Dermis blood vessel endothelial cell (primary cell): Measurements from ENCODE around the gene GLB1L3. TPM values are rescaled to one million over a fixed set of nuclear protein-coding genes. Genes with fewer than 3 reads are reported as not detected.
"Not testable (repeated sequence)": the region's sequence is repeated elsewhere in the genome, so short reads cannot be mapped to it uniquely, and the experiment has no call there.

Source experiments
- DNase-seq: peaks from one replicate; pipeline ENCODE4 v3.0.0; 2010
- total RNA-seq: library from RNA; depleted of rRNA; stranded (reverse); fragments of >200 nt; gene quantifications from 2 replicates; pipeline ENCODE4 v1.2.3, GENCODE V29; 2014

Gene GLB1L3
- total RNA-seq, 1 donor from 2014 or later, result not detected

DNA sequence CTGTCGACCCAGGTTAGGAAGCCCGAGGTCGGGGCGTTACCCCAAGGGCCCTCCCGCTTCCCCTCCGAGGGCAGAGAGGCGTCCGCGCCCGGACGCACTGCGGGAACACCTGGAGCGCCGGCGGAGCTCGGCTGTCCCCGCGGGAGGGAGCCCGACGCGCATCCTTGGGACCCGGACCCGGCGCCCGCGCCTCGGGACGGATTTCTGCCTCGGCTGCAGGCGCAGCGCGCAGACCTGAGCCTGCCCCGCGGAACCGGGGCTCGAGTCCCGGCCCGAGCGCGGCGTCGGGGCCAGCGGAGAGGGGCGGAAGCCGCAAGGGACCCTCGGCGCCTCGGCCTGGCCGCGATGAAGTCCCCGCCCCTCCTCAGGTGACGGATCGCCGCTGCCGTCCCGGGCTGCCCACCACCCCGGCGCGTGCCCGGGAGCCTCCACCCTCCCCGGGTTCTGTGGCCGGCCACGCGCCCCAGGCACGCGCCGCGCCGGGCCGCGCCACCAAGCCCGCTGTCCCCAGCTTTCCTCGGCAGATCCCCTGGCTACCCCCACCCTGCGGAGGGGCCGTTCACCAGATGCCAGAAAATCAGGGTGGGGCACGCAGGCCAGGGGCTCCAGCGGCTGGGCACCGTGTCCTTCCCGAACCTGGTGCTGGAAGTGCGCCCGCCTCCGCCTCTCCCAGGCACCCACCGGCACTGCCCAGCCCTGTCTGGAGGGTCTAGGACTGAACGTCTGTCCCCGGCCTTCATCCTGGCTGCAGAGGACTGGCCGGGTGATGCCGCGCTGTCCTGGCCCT lies 410 bp downstream of the GLB1L3 start:
- no peak for DNase-seq

DNA sequence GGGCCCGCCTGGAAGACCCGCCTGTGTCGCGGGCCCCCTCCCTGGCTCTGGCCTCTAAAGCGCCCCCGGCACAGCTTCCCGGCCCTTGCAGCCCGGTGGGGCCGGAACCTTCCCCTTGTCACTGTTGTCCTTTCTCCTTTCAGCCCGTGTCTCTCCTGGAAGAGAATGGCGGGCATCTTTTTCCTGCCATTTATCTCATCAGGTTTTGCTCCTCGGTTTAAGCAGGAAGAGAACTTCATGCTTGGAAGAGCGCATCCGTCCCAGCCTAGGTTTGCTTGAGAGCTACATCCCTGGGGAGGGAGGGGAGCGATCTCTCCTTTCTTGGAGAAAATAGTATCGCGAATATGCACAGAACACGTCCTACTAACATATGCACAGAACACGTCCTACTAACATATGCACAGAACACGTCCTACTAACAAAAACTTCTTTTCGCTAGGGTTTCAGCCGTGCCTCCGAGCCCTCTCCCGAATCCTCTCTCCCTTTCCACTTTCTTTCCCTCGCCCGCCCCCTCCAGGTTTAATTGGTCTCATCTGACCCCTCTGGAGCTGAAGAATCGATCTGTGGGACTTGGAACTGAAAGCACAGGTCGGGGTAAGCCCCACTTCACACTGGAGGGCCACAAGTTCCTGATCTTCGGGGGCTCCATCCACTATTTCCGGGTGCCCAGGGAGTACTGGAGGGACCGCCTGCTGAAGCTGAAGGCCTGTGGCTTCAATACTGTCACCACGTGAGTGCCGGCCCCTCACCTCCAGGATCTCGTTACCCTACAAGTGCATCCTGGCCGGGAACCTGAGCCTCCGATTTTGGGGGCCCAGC lies 1.2 kb downstream of the GLB1L3 start:
- peak; percentile 6 for DNase-seq

DNA sequence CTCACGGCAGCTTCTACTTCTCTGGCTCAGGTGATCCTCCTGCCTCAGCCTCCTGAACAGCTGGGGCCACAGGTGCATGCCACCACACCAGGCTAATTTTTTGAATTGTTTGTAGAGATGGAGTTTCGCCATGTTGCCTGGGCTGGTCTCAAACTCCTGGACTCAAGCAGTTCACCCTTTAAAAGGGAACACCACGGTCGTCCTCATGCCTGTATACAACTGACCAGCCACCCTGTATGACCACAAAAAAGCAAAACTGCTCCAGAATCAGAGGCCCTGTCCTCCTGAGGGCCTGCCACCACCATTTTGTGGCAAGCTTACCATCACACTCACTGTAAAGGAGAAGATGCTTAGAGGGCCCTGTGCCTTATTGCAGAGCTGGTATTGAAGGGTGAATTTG lies 2.2 kb downstream of the GLB1L3 start:
- no peak for DNase-seq

DNA sequence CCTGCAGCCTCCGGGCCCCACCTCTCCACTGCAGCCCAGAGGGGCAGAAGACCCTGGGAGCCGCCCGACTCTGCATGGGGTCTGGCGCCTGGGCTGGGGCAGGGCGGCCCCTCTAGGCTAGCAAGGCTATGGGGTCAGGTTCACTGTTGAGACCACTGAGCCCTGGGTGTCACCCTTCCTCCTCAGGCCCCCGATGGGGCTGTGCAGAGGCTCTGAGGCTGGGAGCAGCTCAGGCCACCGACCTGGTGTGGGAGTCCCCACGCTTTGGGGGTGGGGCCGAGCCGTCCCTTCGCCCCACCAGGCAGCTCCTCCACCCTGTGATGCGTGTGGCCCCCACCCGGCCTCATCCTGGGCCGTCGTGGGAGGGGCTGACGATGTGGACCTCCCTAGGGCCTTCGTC lies 5.5 kb downstream of the GLB1L3 start:
- DNase-seq, result not testable (repeated sequence)

DNA sequence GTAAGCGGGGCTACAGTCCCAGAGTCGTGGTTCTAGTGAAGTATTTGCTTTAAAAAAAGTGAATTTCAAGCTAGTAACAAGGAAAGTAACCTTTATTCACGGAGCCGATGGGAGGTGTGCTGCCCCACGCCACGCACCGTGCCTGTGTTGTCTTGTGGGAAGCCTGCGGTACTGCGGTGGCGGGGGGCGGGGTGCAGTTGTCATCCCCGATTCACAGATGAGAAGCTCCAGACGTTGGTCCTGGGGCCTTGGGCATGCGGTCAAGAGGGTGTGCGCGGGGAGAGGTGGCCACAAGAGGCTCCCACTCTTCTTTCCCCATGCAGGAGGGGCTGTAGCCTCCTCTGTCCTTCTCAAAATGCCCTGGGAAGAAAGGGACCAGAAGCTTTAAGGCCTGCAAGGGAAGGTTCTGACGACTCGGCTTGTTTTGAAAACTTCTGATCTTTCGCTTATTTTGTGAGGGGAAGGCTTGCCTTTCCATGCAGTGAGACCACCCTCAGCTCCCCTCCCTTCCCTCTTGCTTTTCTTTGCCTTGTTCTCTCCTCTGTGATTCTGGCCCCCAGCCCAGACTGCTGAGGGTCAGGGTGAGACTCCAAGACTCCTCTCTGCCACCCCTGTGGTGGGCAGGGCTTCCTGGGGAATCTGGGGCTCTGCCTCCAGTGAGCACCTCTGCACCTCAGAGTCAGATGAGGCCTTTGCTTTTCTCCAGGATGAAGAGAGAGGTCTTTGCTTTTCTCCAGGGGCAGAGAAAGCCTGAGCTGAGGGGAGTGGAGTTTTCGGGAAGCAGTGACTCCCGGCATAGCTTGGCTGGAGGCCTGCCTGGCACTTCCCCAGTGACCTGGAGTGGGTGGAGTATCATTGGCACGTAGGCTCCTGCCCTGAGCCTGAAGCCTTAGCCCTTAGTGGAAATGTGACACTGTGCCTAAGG lies 6.2 kb downstream of the GLB1L3 start:
- no peak for DNase-seq

DNA sequence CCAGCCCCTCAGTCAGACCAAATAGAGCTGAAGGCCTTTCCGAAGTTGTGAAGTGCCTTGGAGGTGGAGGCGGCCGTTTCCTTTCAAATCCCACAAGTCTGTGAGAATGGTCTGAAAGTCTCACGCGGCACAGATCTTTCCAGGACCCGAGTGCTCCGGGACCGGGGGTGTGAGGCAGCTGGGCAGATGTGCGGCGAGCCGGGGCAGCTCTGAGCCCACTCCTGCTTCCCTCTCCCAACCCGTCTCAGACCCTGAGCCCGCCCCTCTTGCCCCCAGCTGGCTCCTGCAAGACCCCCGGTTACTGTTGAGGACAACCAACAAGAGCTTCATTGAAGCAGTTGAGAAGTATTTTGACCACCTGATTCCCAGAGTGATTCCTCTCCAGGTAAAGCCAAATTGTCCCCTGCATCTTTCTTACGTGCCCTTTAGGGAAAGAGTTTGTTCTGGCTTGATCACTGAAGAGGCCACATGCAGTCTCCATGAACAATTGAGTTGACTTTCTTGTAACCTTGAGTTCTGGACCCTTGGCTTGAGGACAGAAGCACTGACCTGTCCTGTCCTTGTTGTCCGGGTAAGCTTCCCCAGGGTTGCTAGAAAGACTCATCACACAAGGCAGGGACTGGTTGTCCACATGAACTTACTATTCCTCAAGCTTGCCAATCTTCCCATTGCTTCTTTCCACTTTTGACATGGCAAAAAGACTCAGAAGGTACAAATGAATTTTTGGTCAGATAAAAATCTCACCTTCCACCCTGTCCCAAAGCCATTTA lies 7.5 kb downstream of the GLB1L3 start:
- no peak for DNase-seq

DNA sequence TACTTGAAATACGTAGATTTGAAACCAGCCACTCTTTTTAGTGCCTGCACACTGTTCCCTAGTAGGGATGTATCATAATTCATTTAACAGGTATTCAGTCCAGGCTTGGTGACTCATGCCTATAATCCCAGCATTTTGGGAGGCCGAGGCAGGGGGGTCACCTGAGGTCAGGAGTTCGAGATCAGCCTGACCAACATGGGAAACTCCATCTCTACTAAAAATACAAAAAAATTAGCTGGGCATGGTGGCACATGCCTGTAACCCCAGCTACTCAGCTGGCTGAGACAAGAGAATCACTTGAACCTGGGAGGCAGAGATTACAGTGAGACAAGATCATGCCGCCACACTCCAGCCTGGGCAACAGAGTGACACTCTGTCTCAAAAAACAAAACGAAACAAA lies 8.2 kb downstream of the GLB1L3 start:
- DNase-seq, result not testable (repeated sequence)

DNA sequence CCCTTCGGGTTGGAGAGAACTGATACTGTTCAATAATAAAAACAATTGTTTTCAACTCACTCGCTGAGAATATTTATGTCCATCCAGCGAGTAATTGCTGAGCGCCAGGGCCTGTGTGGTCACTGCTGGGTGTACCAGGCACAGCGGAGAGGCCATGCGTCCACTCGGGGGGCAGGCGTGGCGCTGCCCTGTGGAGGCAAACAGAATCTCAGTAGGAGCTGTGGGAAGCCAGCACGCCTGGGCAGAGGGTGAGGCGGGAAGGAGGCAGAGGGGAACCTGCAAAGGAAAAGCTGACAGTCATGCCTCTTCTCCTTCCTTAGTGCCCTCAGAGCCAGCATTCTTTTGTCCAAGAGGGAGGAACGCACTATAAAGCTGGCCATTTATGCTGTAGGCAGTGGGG lies 11.4 kb downstream of the GLB1L3 start:
- DNase-seq, result no peak

DNA sequence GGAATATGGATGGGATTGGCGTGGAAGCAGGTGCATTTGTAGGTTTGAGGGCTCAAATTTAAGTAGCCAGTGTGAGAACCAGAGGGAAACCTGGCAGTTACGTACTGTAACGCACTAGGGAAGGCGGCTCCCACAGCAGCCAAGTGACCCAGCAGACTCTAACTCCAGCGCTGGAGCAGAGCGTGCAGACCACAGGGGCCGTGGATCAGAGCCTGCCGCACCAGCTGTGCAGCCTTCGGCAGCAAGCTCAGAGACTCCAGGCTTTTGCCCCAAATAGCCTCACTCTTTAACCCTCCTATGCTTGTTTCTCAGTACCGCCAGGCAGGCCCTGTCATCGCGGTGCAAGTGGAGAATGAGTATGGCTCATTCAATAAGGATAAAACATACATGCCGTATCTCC lies 12.3 kb downstream of the GLB1L3 start:
- DNase-seq, result no peak

DNA sequence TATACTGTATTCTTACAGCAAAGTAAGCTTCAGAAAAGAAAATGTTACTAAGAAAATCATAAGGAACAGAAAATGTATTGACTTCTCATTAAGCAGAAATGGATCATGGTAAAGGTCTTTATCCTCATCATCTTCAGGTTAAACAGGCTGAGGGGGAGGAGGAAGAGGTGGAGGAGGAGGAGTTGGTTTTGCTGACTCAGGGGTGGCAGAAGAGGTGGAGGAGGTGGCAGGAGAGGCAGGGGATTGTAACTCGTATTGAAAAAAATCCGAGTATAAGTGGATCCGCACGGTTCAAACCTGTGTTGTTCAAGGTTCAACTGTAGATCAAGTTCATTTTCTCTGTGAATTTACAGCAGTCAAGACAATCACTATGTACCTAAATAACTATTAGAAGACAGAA lies 13.0 kb downstream of the GLB1L3 start:
- DNase-seq, result no peak

DNA sequence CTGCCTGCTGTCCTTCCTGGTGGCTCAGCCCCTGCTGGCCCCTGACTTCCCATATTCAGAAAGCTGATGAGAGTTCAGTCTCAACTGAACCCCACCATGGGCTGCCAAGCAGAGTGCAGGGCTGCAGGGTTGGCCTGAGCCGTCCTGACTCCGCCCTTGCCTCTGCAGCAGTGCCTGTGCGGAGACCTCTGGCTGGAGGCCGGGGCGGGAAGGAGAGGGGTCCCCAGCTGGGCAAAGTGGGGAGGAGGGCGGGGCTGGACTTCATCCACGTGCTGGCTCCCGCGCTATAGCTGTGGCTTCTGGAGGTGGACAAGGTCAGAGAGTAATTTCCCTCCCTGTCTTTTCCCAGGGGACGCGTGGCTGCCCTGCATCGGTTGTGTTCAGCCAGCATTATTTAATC lies 13.6 kb downstream of the GLB1L3 start:
- no peak for DNase-seq

DNA sequence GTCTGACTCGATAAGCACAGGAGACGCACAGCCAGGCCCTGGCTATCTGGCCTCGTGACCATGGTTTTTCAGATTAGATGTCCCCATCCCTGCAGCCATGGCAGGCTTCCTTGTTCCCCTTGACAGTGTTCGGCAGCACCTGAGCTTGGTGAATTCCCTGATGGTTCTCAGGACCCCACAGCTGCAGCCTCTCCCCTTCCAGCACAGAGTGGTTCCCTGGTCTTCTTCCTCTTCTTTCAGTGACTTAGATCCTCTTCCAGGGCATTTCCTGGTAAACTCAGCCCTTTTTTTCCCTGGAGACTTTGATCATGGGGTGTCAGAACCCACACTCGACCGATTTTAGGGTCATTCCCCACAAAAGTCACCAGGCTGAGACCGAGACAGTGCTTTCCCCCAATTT lies 14.5 kb downstream of the GLB1L3 start:
- no peak for DNase-seq

DNA sequence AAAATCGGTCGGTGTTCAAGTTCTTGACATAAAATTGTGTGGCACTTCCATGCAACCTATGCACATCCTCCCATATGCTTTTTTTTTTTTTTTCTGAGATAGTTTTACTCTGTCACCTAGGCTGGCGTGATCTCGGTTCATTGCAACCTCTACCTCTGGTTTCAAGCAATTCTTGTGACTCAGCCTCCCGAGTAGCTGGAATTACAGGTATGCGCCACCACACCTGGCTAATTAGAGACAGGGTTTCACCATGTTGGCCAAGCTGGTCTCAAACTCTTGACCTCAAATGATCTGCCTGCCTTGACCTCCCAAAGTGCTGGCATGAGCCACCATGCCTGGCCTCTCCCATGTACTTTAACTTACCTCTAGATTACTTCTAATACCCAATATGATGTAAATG lies 15.0 kb downstream of the GLB1L3 start:
- no peak for DNase-seq

DNA sequence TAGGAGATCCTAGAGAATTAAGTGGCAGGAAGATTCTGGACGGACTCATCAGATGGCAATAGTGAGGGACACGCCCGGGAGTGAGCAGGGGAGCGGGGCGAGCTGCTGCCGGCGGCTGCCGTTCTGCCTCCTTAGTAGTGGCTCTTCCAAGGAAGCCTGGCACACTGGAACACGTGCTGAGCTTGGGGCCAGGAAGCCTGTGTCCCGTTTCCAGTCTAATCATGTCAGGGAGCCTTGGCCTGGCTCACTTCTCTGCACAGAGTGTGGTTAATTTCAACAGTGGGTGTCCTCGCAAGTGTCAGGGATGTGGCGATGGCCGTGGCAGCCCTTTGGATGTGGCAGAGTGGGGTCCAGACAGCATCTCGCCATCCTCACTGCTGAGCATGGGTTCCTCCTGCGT lies 16.5 kb downstream of the GLB1L3 start:
- no peak for DNase-seq

DNA sequence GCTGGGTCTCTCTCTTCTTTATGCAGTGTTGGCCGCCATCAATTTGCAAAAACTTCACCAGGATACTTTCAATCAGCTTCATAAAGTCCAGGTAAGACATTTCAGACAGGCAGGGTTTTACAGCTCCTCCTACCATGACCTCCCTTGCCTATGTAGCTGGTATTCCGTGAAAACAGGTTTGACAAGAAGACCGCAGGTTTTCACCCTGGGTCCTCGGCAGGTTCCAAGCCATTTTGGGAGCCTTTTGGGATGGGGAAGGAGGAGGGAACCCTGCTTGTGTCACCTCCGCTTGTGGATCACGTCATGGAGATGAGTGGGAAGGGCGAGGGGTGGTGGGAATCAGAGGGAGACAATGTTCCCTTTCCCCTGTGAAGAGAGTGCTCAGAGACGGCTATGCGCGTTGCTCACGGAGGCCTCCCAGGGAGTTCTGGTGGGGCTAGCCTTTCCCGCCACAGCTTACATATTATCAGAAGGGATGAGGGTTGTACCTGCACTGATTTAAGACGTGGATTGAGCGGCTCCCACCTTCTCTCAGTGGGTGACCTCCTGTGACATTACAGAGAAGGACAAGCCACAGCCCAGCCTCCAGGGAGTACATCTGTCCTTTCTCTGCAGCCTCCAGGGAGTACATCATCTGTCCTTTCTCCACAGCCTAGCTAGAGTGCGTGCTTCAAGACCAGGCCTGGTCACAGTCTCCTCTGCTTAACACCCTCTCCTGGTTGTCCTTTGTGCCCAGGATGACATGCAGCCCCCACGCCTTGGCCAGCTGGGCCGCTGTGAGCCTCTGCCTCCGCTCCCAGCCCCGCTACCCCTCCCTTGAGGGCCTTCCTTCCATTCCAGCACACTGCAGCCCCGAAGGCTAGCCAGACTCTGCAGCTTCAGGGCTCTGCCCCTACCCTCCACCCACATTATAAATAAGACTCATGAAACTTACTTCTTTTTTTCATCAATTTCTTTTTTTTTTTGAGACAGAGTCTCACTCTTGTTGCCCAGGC lies 17.2 kb downstream of the GLB1L3 start:
- DNase-seq, result no peak

DNA sequence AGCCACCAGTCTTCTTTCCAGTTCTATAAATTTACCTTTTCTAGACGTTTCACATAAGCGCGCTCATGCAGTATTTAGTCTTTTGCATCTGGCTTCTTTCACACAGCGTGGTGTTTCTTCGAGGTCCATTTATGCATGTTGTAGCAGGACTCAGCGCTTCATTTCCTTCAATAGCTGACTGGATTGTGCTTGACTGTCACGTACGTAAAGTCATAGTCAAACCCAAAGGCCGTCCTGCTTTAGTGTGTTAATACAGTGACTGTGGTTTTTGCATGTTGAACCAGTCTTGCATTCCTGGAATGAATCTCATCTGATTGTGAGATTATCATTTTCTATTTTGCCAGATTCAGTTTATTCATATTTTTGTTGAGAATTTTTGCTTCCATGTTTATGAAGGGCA lies 18.5 kb downstream of the GLB1L3 start:
- no peak for DNase-seq

DNA sequence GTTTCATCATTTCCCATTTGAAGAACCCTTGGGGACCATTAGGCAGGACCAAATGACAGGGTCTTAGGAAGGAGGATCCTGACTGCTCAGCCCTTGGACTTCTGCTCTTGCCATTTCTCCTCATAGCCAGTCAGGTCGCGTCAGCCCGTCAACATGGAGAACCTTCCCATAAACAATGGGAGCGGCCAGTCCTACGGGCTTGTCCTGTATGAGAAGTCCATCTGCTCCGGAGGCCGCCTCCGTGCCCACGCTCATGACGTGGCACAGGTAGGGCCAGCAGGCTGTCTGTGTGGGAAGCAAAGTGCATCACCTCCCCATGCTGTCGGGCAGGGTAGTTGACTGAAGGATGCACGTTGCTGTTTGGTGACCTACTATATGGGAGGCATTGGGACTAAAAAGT lies 36.0 kb downstream of the GLB1L3 start:
- no peak for DNase-seq

DNA sequence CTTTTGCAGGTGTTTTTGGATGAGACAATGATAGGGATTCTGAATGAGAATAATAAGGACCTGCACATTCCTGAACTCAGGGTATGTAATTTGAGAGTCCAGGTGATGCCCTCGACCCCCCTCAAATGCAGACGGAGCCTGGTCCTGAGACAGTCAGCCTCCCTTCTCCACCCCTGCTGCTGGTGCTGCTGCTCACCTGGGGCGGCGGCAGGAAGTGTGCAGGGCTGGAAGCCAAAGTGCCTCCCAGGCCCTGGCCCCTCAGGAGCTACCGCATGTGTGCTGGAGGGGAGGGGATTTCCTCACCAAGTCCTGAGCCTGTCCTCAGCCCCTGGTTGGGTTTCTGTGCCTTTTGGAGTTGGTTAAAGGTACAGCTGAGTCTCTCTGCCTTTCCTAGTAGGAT lies 36.6 kb downstream of the GLB1L3 start:
- no peak for DNase-seq

DNA sequence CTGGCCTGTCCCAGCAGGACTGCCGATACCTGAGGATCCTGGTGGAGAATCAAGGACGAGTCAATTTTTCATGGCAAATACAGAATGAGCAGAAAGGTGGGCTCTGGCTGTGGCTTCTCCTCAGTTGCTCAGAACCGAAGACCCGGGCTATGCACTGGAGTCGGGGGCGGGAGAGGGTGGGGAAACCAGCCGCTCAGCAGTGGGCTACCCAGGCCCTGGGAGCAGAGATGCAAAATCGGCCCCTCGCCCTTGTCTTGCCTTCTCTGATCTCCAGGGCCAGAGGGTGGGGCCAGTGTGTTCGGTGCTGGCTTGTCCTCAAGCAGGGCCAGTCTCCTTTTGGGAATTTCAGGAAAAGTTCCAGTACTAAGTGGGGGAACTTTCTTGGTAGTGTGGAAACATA lies 37.2 kb downstream of the GLB1L3 start:
- DNase-seq, result no peak

DNA sequence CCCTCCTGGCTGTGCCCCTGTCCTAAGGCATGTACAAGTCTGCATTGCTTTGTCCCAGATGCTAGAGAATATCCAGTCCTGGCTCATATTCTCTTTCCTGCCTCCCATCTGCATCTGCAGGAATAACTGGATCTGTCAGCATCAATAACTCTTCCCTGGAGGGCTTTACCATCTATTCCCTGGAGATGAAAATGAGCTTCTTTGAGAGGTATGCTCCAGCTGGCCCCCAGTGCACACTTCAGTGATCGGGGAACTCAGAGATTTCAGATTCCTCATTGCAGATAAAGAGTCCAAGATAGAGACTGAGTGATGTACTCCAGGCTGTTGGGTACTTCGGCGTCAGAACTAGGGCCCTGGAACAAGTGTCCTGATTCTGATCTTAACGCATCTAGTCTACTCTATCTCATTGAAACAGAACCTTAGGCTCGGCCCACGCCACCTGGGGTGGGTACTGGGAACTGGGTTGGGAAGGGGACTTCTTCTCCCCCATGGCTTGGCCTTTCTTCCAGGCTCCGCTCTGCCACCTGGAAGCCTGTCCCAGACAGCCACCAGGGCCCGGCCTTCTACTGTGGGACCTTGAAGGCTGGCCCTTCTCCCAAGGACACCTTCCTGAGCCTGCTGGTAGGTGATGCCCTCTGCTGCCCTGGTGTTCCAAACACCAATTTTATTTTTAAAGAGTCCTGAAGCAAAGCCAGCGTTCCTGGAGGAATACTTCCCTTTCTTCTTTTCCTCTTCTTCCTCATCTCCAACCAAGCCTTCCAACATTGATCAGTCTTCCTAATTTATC lies 37.8 kb downstream of the GLB1L3 start:
- no peak for DNase-seq
